Keratinocyte (primary cell): ENCODE results near the gene SSUH2. TPM values are rescaled to one million over a fixed set of nuclear protein-coding genes. Genes with fewer than 3 reads are reported as not detected.
"Not testable (repeated sequence)": the region's sequence is repeated elsewhere in the genome, so short reads cannot be mapped to it uniquely, and the experiment has no call there.

Experiments used
- DNase-seq: peaks from one replicate; pipeline ENCODE4 v3.0.0-alpha.2; 2011; ENCODE audit warnings: low read depth, missing footprints, low spot score
- FAIRE-seq: peaks from 2 replicates; lab custom pipeline; 2011; peaks lifted over from hg19 to GRCh38; lab: Jason Lieb, UNC
- H2AFZ ChIP-seq: 2 replicates; pipeline ENCODE4 v1.6.0; 2012; ENCODE audit warnings: low read length, control low read depth, inconsistent platforms; ENCODE audit not compliant: control insufficient read depth
- H3K27ac ChIP-seq: 2 replicates; pipeline ENCODE4 v1.5.1; 2011; ENCODE audit warnings: low read length; ENCODE audit not compliant: control insufficient read depth, insufficient read depth
- H3K27me3 ChIP-seq: 3 replicates; pipeline ENCODE4 v1.6.0; 2011; ENCODE audit warnings: low read length; ENCODE audit not compliant: control insufficient read depth, insufficient read depth; ENCODE audit errors: extremely low read depth
- H3K36me3 ChIP-seq, 2 experiments: 2 replicates in 1 of 2; 3 replicates in 1 of 2; pipeline ENCODE4 v1.5.1; 2011; ENCODE audit warnings: low read length in 2 of 2, mild to moderate bottlenecking in 1 of 2; ENCODE audit not compliant: control insufficient read depth in 2 of 2, insufficient read depth in 2 of 2; ENCODE audit errors: extremely low read depth in 1 of 2
- H3K4me1 ChIP-seq: 3 replicates; pipeline ENCODE4 v1.5.1; 2011; ENCODE audit warnings: low read length; ENCODE audit not compliant: control insufficient read depth, insufficient read depth; ENCODE audit errors: extremely low read depth
- H3K4me2 ChIP-seq: 3 replicates; pipeline ENCODE4 v1.6.0; 2011; ENCODE audit warnings: low read depth, low read length; ENCODE audit not compliant: control insufficient read depth, insufficient read depth; ENCODE audit errors: extremely low read depth
- H3K4me3 ChIP-seq, 3 experiments: fragments of 200-600 bp in 1 of 3; sonication (generic) in 1 of 3; 2 replicates in 2 of 3; 3 replicates in 1 of 3; pipeline ENCODE4 v1.5.1; 2011 to 2016; ENCODE audit warnings: low read length in 3 of 3, mild to moderate bottlenecking in 3 of 3, control low read depth in 2 of 3, inconsistent platforms in 1 of 3, low read depth in 1 of 3, mixed read lengths in 1 of 3, mixed run types in 1 of 3, moderate library complexity in 1 of 3; ENCODE audit not compliant: control insufficient read depth in 2 of 3, insufficient read depth in 2 of 3; ENCODE audit errors: extremely low read depth in 1 of 3
- H3K79me2 ChIP-seq: 2 replicates; pipeline ENCODE4 v1.6.0; 2012; ENCODE audit warnings: low read length; ENCODE audit not compliant: control insufficient read depth, insufficient read depth
- H3K9ac ChIP-seq: 3 replicates; pipeline ENCODE4 v1.6.0; 2011; ENCODE audit warnings: low read length; ENCODE audit not compliant: control insufficient read depth, insufficient read depth; ENCODE audit errors: extremely low read depth
- H3K9me1 ChIP-seq: 3 replicates; pipeline ENCODE4 v1.6.0; 2011; ENCODE audit warnings: low read length; ENCODE audit not compliant: control insufficient read depth, insufficient read depth; ENCODE audit errors: extremely low read depth
- H3K9me3 ChIP-seq: 2 replicates; pipeline ENCODE4 v1.5.1; 2012; ENCODE audit warnings: low read depth, low read length; ENCODE audit not compliant: control insufficient read depth
- H4K20me1 ChIP-seq: 3 replicates; pipeline ENCODE4 v1.6.0; 2011; ENCODE audit warnings: low read length; ENCODE audit not compliant: control insufficient read depth, insufficient read depth; ENCODE audit errors: extremely low read depth
- dilution Hi-C: fragments of 300-500 bp; cut with MboI; formaldehyde crosslinking; loops from one replicate; pipeline ENCODE4 v1.7.0; 2020; ENCODE audit warnings: low sequenced_read_pairs; ENCODE audit not compliant: extremely low pct_ligation_motif_present
- polyA plus RNA-seq, 5 experiments: library from polyadenylated mRNA; depleted of rRNA in 3 of 5; stranded (reverse) in 3 of 5; stranded (forward) in 1 of 5; unstranded in 1 of 5; fragments of >200 nt; gene quantifications; 1 replicate in 1 of 5; 2 replicates in 3 of 5; 3 replicates in 1 of 5; pipeline versions ENCODE4 v1.2.1 to v1.2.3, GENCODE V29; 2011 to 2012; ENCODE audit warnings: missing spikeins in 2 of 5, low read depth in 1 of 5, low replicate concordance in 1 of 5
- TF ChIP-seq, protein P1 (sequence below), 3 experiments: IDR thresholded peaks in 1 of 3; conservative IDR thresholded peaks in 1 of 3; optimal IDR thresholded peaks in 1 of 3; 2 replicates in 2 of 3; 3 replicates in 1 of 3; pipeline versions ENCODE3 to v1.5.1; 2011; ENCODE audit warnings: low read length in 3 of 3, mild to moderate bottlenecking in 3 of 3, moderate library complexity in 2 of 3, control low read depth in 1 of 3, inconsistent platforms in 1 of 3; ENCODE audit not compliant: insufficient read depth in 2 of 3; ENCODE audit errors: extremely low read depth in 1 of 3

Gene SSUH2
- polyA plus RNA-seq, 1 donor (not counting 4 experiments of a cell fraction or from before 2014, with no cell fraction given) = 0.09 TPM

DNA sequence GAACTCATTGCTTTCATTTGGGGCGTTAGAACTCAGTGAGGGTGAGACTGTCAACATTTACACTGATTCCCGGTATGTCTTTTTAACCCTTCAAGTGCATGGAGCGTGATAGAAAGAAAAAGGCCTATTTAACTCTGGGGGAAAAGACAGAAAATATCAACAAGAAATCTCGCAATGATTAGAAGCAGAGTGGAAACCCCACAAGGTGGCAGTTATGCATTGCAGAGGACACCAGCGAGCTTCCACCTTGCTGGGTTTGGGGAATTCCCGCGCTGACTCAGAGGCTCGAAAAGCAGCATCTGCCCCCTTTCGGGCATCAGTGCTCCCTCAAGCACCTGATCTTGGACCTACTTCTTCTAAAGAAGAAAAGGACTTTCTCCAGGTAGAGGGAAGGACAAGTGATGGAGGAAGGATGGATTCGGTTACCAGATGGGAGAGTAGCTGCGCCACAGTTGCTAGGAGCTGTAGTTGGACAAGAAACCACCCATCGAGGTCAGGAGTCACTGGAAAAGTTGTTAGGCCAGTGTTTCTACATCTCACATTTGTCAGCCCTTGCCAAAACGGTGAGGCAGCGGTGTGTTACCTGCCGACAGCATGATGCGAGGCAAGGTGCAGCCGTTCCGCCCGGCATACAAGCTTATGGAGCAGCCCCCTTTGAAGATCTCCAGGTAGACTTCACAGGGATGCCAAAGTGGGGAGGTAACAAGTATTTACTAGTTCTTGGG lies 38.4 kb upstream of the SSUH2 start:
- dilution Hi-C loops, H3K9ac ChIP-seq, H3K27me3 ChIP-seq, H3K9me1 ChIP-seq, H3K9me3 ChIP-seq, H3K27ac ChIP-seq, DNase-seq, H3K36me3 ChIP-seq, H2AFZ ChIP-seq, H4K20me1 ChIP-seq, FAIRE-seq, H3K79me2 ChIP-seq, H3K4me2 ChIP-seq, H3K4me3 ChIP-seq: not testable (repeated sequence)
- H3K4me1 ChIP-seq = peaks cover 24% of the 10 kb centered on the region
- TF ChIP-seq, protein P1, sequence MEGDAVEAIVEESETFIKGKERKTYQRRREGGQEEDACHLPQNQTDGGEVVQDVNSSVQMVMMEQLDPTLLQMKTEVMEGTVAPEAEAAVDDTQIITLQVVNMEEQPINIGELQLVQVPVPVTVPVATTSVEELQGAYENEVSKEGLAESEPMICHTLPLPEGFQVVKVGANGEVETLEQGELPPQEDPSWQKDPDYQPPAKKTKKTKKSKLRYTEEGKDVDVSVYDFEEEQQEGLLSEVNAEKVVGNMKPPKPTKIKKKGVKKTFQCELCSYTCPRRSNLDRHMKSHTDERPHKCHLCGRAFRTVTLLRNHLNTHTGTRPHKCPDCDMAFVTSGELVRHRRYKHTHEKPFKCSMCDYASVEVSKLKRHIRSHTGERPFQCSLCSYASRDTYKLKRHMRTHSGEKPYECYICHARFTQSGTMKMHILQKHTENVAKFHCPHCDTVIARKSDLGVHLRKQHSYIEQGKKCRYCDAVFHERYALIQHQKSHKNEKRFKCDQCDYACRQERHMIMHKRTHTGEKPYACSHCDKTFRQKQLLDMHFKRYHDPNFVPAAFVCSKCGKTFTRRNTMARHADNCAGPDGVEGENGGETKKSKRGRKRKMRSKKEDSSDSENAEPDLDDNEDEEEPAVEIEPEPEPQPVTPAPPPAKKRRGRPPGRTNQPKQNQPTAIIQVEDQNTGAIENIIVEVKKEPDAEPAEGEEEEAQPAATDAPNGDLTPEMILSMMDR (optimal IDR thresholded peaks at IDR 0.05 in 1 of 3, IDR thresholded peaks at IDR 0.05 in 1 of 3, conservative IDR thresholded peaks at IDR 0.05 in 1 of 3; ENCODE audit: extremely low read depth in 1 of 3, insufficient read depth in 2 of 3, low read length in 3 of 3) = peak; percentile 11 to 51 (median 46)

DNA sequence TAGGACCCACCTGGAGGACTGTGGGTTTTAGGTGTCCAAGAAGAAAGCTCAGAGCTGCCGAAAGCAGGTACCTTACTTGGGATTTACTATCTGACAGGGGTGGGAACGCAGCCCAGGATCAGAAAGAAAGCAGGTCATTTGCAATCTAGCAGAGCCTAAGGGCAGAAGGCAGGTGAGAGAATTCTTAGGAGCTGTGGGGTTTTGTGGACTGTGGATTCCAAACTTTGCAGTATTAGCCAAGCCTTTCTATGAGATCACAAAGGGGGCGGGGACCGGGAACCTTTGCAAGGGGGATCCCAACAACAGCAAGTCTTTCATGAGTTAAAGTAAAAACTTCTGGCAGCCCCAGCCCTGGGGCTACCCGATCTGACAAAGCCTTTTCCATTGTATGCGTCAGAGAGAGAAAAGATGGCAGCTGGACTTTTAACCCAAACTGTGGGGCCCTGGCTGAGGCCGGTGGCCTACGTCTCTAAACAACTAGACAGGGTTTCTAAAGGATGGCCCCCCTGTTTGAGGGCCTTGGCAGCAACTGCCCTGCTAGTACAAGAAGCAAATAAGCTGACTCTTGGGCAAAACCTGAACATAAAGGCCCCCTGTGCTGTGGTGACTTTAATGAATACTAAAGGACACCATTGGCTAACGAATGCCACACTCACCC lies 37.4 kb upstream of the SSUH2 start:
- not testable (repeated sequence) for DNase-seq

More for the DNA sequence above, 37.4 kb upstream of the SSUH2 start:
- H3K27me3 ChIP-seq, H3K27ac ChIP-seq, H4K20me1 ChIP-seq, H2AFZ ChIP-seq, H3K9me1 ChIP-seq, H3K4me2 ChIP-seq, H3K4me3 ChIP-seq, H3K36me3 ChIP-seq, dilution Hi-C loops, H3K9me3 ChIP-seq, H3K9ac ChIP-seq, FAIRE-seq, H3K79me2 ChIP-seq: not testable (repeated sequence)
- H3K4me1 ChIP-seq = peaks cover 24% of the 10 kb centered on the region
